Right atrium auricular region (tissue), 2 donors: Measurements from ENCODE around the gene FAM229B. TPM values are rescaled to one million over a fixed set of nuclear protein-coding genes. Genes with fewer than 3 reads are reported as not detected.

Experiments used
- DNase-seq: peaks from one replicate; pipeline ENCODE4 v3.0.0-alpha.2; 2019; ENCODE audit warnings: low spot score
- H3K27ac ChIP-seq, 2 donors: fragments of 200-600 bp; sonication (generic); 1 replicate in 1 of 2; 2 replicates in 1 of 2; pipeline ENCODE4 v1.5.1; 2016 to 2019
- H3K27me3 ChIP-seq, 2 donors: fragments of 200-600 bp; sonication (generic); one replicate each; pipeline versions ENCODE4 v1.5.1 to v1.6.0; 2017 to 2019
- H3K36me3 ChIP-seq: fragments of 200-600 bp; sonication (generic); one replicate; pipeline ENCODE4 v1.5.1; 2016
- H3K4me1 ChIP-seq, 2 donors: fragments of 200-600 bp; sonication (generic); one replicate each; pipeline versions ENCODE4 v1.5.1 to v1.6.0; 2017 to 2019
- H3K4me3 ChIP-seq, 2 donors: fragments of 200-600 bp; sonication (generic); 1 replicate in 1 of 2; 2 replicates in 1 of 2; pipeline ENCODE4 v1.5.1; 2017 to 2019; ENCODE audit warnings: mild to moderate bottlenecking in 1 of 2, moderate library complexity in 1 of 2
- H3K9me3 ChIP-seq, 2 donors: fragments of 200-600 bp; sonication (generic); one replicate each; pipeline ENCODE4 v1.5.1; 2019
- CTCF ChIP-seq, 2 donors: fragments of 200-600 bp; sonication (generic); IDR thresholded peaks; one replicate each; pipeline ENCODE4 v1.5.1; 2019; ENCODE audit warnings: antibody characterized with exemption in 2 of 2
- total RNA-seq, 2 donors: library from RNA; depleted of rRNA; stranded (reverse); fragments of >200 nt; gene quantifications; one replicate each; pipeline ENCODE4 v1.1.0, GENCODE V29; 2016

FAM229B gene
- total RNA-seq, 2 donors from 2014 or later = 28.7 to 44.9 TPM

- Histone ChIP-seq H3K27me3 (no peaks in the 10 kb centered on the region), H3K4me3 (no peak overlapping the region), H3K4me1 (peaks cover 0 to 13% of the 10 kb centered on the region in 2 donors), H3K9me3 (no peaks in the 10 kb centered on the region), H3K27ac (no peak overlapping the region), H3K36me3 (peaks cover 62% of the 10 kb centered on the region)
- TF ChIP-seq CTCF (IDR thresholded peaks at IDR 0.05) = no peak
- DNase-seq = no peak
These were observed 5.8 kb upstream of the FAM229B start for GRCh38 chr6:112081569-112081968.

- TF ChIP-seq CTCF (IDR thresholded peaks at IDR 0.05) = no peak
- Histone ChIP-seq H3K4me3 (peak overlapping the region in 1 of 2 donors; percentile 85), H3K9me3 (no peaks in the 10 kb centered on the region), H3K36me3 (peaks cover 23% of the 10 kb centered on the region), H3K27ac (peak overlapping the region; percentile 84 to 88), H3K4me1 (peaks cover 0 to 21% of the 10 kb centered on the region in 2 donors), H3K27me3 (no peaks in the 10 kb centered on the region)
- DNase-seq = no peak
These were observed 1.9 kb upstream of the FAM229B start for GRCh38 chr6:112085286-112086065.

- DNase-seq = no peak
- Histone ChIP-seq H3K4me3 (peak overlapping the region; percentile 64 to 85), H3K9me3 (no peaks in the 10 kb centered on the region), H3K4me1 (peaks cover 0 to 21% of the 10 kb centered on the region in 2 donors), H3K36me3 (peaks cover 18% of the 10 kb centered on the region), H3K27ac (peak overlapping the region; percentile 84 to 88), H3K27me3 (no peaks in the 10 kb centered on the region)
- no peak for TF ChIP-seq CTCF (IDR thresholded peaks at IDR 0.05)
These were observed 651 bp upstream of the FAM229B start for GRCh38 chr6:112086744-112087135.

GRCh38 chr6:112087916-112088315, 525 bp downstream of the FAM229B start:
- TF ChIP-seq CTCF (IDR thresholded peaks at IDR 0.05) = no peak
- DNase-seq = no peak
- H3K9me3 ChIP-seq = no peaks in the 10 kb centered on the region
- peak overlapping the region; percentile 84 to 88 for H3K27ac ChIP-seq
- H3K4me1 ChIP-seq = peaks cover 0 to 21% of the 10 kb centered on the region in 2 donors
- H3K36me3 ChIP-seq = peaks cover 18% of the 10 kb centered on the region
- H3K4me3 ChIP-seq = peak overlapping the region; percentile 64 to 85
- H3K27me3 ChIP-seq = no peaks in the 10 kb centered on the region

- no peak for TF ChIP-seq CTCF (IDR thresholded peaks at IDR 0.05)
- Histone ChIP-seq H3K4me3 (no peak overlapping the region), H3K27me3 (no peaks in the 10 kb centered on the region), H3K27ac (no peak overlapping the region), H3K9me3 (no peaks in the 10 kb centered on the region), H3K36me3 (peaks cover 20% of the 10 kb centered on the region), H3K4me1 (no peaks in the 10 kb centered on the region)
- DNase-seq = no peak
These were observed 9.5 kb downstream of the FAM229B start for GRCh38 chr6:112096901-112097300.
